ENCODE results near the gene STIM2. TPM values are rescaled to one million over a fixed set of nuclear protein-coding genes. Genes with fewer than 3 reads are reported as not detected.

STIM2 gene
- total RNA-seq, 4 donors from 2014 or later: 16.9 to 29.5 (median 22.4) TPM

- no peak for DNase-seq (ENCODE audit: low spot score)
- TF ChIP-seq, protein P1, sequence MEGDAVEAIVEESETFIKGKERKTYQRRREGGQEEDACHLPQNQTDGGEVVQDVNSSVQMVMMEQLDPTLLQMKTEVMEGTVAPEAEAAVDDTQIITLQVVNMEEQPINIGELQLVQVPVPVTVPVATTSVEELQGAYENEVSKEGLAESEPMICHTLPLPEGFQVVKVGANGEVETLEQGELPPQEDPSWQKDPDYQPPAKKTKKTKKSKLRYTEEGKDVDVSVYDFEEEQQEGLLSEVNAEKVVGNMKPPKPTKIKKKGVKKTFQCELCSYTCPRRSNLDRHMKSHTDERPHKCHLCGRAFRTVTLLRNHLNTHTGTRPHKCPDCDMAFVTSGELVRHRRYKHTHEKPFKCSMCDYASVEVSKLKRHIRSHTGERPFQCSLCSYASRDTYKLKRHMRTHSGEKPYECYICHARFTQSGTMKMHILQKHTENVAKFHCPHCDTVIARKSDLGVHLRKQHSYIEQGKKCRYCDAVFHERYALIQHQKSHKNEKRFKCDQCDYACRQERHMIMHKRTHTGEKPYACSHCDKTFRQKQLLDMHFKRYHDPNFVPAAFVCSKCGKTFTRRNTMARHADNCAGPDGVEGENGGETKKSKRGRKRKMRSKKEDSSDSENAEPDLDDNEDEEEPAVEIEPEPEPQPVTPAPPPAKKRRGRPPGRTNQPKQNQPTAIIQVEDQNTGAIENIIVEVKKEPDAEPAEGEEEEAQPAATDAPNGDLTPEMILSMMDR (IDR thresholded peaks at IDR 0.05): no peak
- no peak for ATAC-seq (ENCODE audit: low FRiP score)
Observed at GRCh38 chr4:26984896-26985295, 124.3 kb downstream of the STIM2 start.

GRCh38 chr4:26985873-26986272 is 125.2 kb downstream of the STIM2 start:
- ATAC-seq (ENCODE audit: low FRiP score) (no peak), DNase-seq (ENCODE audit: low spot score) (no peak)
- TF ChIP-seq, protein P1 (IDR thresholded peaks at IDR 0.05): no peak

- DNase-seq (ENCODE audit: low spot score) (no peak), ATAC-seq (ENCODE audit: low FRiP score) (no peak)
- TF ChIP-seq, protein P1 (IDR thresholded peaks at IDR 0.05): no peak
Observed at GRCh38 chr4:26987191-26987590, 126.5 kb downstream of the STIM2 start.

DNA sequence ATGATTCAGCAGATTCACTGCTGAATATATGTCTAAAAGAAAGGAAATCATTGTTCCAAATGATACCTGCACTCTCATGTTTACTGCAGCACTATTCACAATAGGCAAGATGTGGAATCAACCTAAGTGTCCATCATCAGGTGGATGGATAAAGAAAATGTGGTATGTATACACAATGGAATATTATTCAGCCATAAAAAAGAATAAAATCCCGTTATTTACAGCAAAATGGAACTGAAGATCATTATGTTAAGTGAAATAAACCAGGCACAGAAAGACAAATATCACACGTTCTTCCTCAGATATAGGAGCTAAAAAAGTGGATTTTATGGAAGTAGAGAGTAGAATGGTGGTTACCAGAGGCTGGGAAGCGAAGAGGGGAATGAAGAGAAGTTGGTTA is 130.4 kb downstream of the STIM2 start:
- TF ChIP-seq, protein P1 (IDR thresholded peaks at IDR 0.05): no peak

DNA sequence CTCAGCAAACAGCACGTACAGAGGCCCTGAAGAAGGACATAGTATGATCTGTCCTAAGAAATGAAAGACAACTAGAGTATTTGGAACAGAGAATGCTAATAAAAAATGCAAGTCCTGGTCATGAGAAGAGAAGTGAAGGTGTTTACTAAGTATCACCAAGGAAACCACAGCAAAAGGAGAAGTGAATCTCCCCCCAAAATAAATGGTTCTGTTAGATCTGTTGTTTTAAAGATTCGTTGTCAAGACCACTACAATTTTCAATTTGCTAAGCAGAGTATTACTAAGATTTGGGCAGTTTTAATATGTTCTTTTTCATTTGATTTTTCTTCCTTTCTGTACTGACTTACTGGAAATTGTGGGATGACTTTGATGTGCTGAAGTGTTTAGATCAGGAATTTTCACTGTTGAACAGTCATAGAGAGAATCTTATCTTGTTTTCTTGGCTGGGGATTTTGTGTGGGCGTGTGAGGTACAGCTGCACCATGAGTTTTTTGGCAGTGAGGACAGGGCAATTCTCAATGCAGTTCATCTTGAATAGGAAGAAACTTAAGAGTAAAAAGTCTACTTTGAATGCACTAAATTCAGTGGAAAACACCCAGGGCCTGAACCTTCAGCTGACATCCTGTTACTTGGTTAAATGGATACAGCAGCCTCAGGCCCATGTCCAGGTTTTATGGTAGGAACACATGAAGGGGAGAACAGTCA is 132.2 kb downstream of the STIM2 start:
- no peak for DNase-seq (ENCODE audit: low spot score)
- ATAC-seq (ENCODE audit: low FRiP score): peak; percentile 96
- TF ChIP-seq, protein P1 (IDR thresholded peaks at IDR 0.05): no peak

More for the DNA sequence above, 130.4 kb downstream of the STIM2 start:
- DNase-seq (ENCODE audit: low spot score): no peak
- no peak for ATAC-seq (ENCODE audit: low FRiP score)

DNA sequence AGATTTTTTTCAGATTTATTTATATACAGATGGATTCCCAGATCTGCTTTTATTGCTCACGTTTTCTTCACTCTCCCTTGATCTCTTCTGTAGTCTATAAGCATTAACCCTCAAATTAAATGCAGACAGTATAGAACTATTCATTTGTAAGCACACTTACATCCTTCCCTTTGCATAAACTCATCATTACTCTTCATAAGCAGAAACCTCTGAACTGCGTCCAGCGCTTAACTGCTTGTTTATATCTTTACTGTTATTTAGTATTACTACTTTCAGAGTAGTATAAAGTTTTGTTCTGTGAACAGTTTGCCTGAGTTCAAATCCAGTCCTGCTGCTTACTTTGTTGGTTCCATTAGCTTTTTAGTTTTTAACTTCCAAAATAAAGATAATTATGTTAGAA is 132.9 kb downstream of the STIM2 start:
- TF ChIP-seq, protein P1 (IDR thresholded peaks at IDR 0.05): no peak

GRCh38 chr4:26993967-26994366 is 133.3 kb downstream of the STIM2 start:
- DNase-seq (ENCODE audit: low spot score): no peak
- ATAC-seq (ENCODE audit: low FRiP score): no peak
- TF ChIP-seq, protein P1 (IDR thresholded peaks at IDR 0.05): no peak

More for the DNA sequence above, 132.9 kb downstream of the STIM2 start:
- DNase-seq (ENCODE audit: low spot score) (no peak), ATAC-seq (ENCODE audit: low FRiP score) (no peak)
